HepG2 (cell line): ENCODE measurements around the gene SNX15. TPM values are rescaled to one million over a fixed set of nuclear protein-coding genes. Genes with fewer than 3 reads are reported as not detected.
A peak's percentile ranks its signal among the peaks of the same experiment; 100 is the strongest.

Experiments used
- CCAR2 ChIP-seq: fragments of 200-400 bp; formaldehyde crosslinking; optimal IDR thresholded peaks from 2 replicates; pipeline ENCODE3; 2018; ENCODE audit warnings: low read depth, mild to moderate bottlenecking, low read length, moderate library complexity
- CHD2 ChIP-seq: IDR thresholded peaks from 2 replicates; pipeline ENCODE4 v1.6.1; 2011; ENCODE audit warnings: low read depth, low read length, improper control_type of control experiment
- ETV5 ChIP-seq: IDR thresholded peaks from 2 replicates; pipeline ENCODE4 v1.6.1; 2018; ENCODE audit warnings: missing biosample characterization, missing genetic modification reagents, inconsistent platforms, borderline replicate concordance
- GTF3A ChIP-seq: sonication (generic); formaldehyde crosslinking; conservative IDR thresholded peaks from 2 replicates; pipeline ENCODE4 v1.4.0; 2020; ENCODE audit warnings: mild to moderate bottlenecking, missing genetic modification reagents
- HNRNPUL1 ChIP-seq: fragments of 200-400 bp; formaldehyde crosslinking; IDR thresholded peaks from 2 replicates; pipeline ENCODE4 v1.6.1; 2017; ENCODE audit warnings: low read depth, mild to moderate bottlenecking, low read length, moderate library complexity
- KLF6 ChIP-seq: IDR thresholded peaks from 2 replicates; pipeline ENCODE4 v1.8.0; 2016; ENCODE audit warnings: missing biosample characterization, missing genetic modification reagents
- MAZ ChIP-seq, 2 experiments: sonication (generic) in 1 of 2; formaldehyde crosslinking in 1 of 2; IDR thresholded peaks; 2 replicates each; pipeline versions ENCODE4 v1.5.0 to v1.6.1; 2012 to 2020; ENCODE audit warnings: low read depth in 2 of 2, mild to moderate bottlenecking in 2 of 2, borderline replicate concordance in 1 of 2, improper control_type of control experiment in 1 of 2, low read length in 1 of 2, missing genetic modification reagents in 1 of 2, moderate library complexity in 1 of 2
- MZF1 ChIP-seq: sonication (generic); formaldehyde crosslinking; IDR thresholded peaks from 2 replicates; pipeline ENCODE4 v1.8.1; 2023; ENCODE audit warnings: mild to moderate bottlenecking, missing genetic modification reagents, borderline replicate concordance
- PCBP1 ChIP-seq: fragments of 200-400 bp; formaldehyde crosslinking; IDR thresholded peaks from 2 replicates; pipeline ENCODE4 v1.6.1; 2017; ENCODE audit warnings: mild to moderate bottlenecking, low read depth, low read length, borderline replicate concordance
- RFX1 ChIP-seq: fragments of 450-650 bp; IDR thresholded peaks from 2 replicates; pipeline ENCODE4 v1.6.1; 2017
- SATB2 ChIP-seq: sonication (generic); formaldehyde crosslinking; IDR thresholded peaks from 2 replicates; pipeline ENCODE4 v1.5.0; 2020; ENCODE audit warnings: missing genetic modification reagents
- SSRP1 ChIP-seq: IDR thresholded peaks from 2 replicates; pipeline ENCODE4 v1.6.1; 2016; ENCODE audit warnings: control low read depth
- XBP1 ChIP-seq: sonication (generic); formaldehyde crosslinking; IDR thresholded peaks from 2 replicates; pipeline ENCODE4 v1.5.0; 2020; ENCODE audit warnings: missing genetic modification reagents
- ZNF124 ChIP-seq: sonication (generic); formaldehyde crosslinking; IDR thresholded peaks from 2 replicates; pipeline ENCODE4 v1.4.0; 2020; ENCODE audit warnings: missing genetic modification reagents
- ZNF3 ChIP-seq: IDR thresholded peaks from 2 replicates; pipeline ENCODE4 v1.7.0; 2017; ENCODE audit warnings: inconsistent platforms
- ZNF407 ChIP-seq: sonication (generic); formaldehyde crosslinking; IDR thresholded peaks from one replicate; pipeline ENCODE4 v1.5.1; 2020; ENCODE audit warnings: mild to moderate bottlenecking, missing genetic modification reagents; ENCODE audit errors: not compliant biosample characterization
- ZNF547 ChIP-seq: sonication (generic); formaldehyde crosslinking; IDR thresholded peaks from 2 replicates; pipeline ENCODE4 v1.5.1; 2020; ENCODE audit warnings: mild to moderate bottlenecking, missing genetic modification reagents
- ZNF598 ChIP-seq: sonication (generic); formaldehyde crosslinking; IDR thresholded peaks from 2 replicates; pipeline ENCODE4 v1.5.1; 2020; ENCODE audit warnings: mild to moderate bottlenecking, missing genetic modification reagents, borderline replicate concordance
- ZNF709 ChIP-seq: sonication (generic); formaldehyde crosslinking; IDR thresholded peaks from 2 replicates; pipeline ENCODE4 v1.5.0; 2020; ENCODE audit warnings: mild to moderate bottlenecking, missing genetic modification reagents
- polyA plus RNA-seq, 8 experiments: library from polyadenylated mRNA; depleted of rRNA in 3 of 8; stranded (reverse) in 7 of 8; unstranded in 1 of 8; fragments of >200 nt; fragmentation: Illumina TruSeq in 4 of 8; extraction: Trizol in 4 of 8; gene quantifications; 2 replicates each; pipeline versions ENCODE4 v1.2.1 to v1.2.3, GENCODE V29; 2011 to 2016; ENCODE audit warnings: low read depth in 4 of 8, missing spikeins in 1 of 8, mixed read lengths in 1 of 8; ENCODE audit not compliant: insufficient read depth in 1 of 8
- total RNA-seq, 5 experiments: library from RNA; depleted of rRNA; stranded (reverse); fragments of >200 nt; fragmentation: Illumina TruSeq; extraction: Trizol; gene quantifications; 2 replicates each; pipeline ENCODE4 v1.2.3, GENCODE V29; 2016; ENCODE audit warnings: low read depth in 1 of 5
- TF ChIP-seq, protein P1 (sequence below): sonication (generic); formaldehyde crosslinking; IDR thresholded peaks from 2 replicates; pipeline ENCODE4 v1.4.0; 2020; ENCODE audit warnings: missing genetic modification reagents

SNX15 gene
- total and polyA plus RNA-seq, 2 of the 13 experiments (the other 11 are each of a cell fraction or from before 2014, with no cell fraction given), result 19.1 to 22.6 TPM

GRCh38 chr11:65013888-65014725 lies 13.1 kb upstream of the SNX15 start, which contains the start of gene ARL2 (continued):
- TF ChIP-seq MAZ (IDR thresholded peaks at IDR 0.05; ENCODE audit: borderline replicate concordance, low read depth, low read length) (0 out of 2 replicates have a peak, but pooled peaks have one; percentile 6), MAZ (CRISPR knock-in tag; IDR thresholded peaks at IDR 0.05; ENCODE audit: low read depth) (no peak), PCBP1 (no peak), ZNF124 (0 out of 2 replicates have a peak, but pooled peaks have one; percentile 59), ZNF407 (CRISPR knock-in tag) (peak; percentile 49), GTF3A (CRISPR knock-in tag) (no peak), MZF1 (CRISPR knock-in tag) (no peak), CCAR2 (no peak), ZNF3 (CRISPR knock-in tag) (no peak), SSRP1 (CRISPR knock-in tag) (no peak), XBP1 (CRISPR knock-in tag) (no peak; the same call in 1 of the 2 replicates), RFX1 (no peak), KLF6 (no peak; the same call in 1 of the 2 replicates), ZNF598 (CRISPR knock-in tag) (no peak), SATB2 (CRISPR knock-in tag) (0 out of 2 replicates have a peak, but pooled peaks have one; percentile 50), HNRNPUL1 (no peak), ZNF547 (CRISPR knock-in tag) (peak; percentile 83), ETV5 (peak; percentile 16; the same call in 1 of the 2 replicates), CHD2 (no peak), ZNF709 (CRISPR knock-in tag) (no peak)
- TF ChIP-seq, protein P1, sequence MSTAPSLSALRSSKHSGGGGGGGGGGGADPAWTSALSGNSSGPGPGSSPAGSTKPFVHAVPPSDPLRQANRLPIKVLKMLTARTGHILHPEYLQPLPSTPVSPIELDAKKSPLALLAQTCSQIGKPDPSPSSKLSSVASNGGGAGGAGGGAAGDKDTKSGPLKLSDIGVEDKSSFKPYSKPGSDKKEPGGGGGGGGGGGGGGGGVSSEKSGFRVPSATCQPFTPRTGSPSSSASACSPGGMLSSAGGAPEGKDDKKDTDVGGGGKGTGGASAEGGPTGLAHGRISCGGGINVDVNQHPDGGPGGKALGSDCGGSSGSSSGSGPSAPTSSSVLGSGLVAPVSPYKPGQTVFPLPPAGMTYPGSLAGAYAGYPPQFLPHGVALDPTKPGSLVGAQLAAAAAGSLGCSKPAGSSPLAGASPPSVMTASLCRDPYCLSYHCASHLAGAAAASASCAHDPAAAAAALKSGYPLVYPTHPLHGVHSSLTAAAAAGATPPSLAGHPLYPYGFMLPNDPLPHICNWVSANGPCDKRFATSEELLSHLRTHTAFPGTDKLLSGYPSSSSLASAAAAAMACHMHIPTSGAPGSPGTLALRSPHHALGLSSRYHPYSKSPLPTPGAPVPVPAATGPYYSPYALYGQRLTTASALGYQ (CRISPR knock-in tag), result peak; percentile 59; the same call in 1 of the 2 replicates
